K562 (cell line): ENCODE measurements around the gene GRAMD2A. TPM values are rescaled to one million over a fixed set of nuclear protein-coding genes. Genes with fewer than 3 reads are reported as not detected.
A peak's percentile ranks its signal among the peaks of the same experiment; 100 is the strongest.

Experiments used
- ATAC-seq: fragments of 200-7000 bp; cut with Tn5 transposase; 3 replicates; pipeline ENCODE4 v1.9.1; 2020; ENCODE audit warnings: moderate library complexity
- BruUV-seq: library from RNA; stranded (reverse); fragments of 400-500 nt; replicated peaks from 2 replicates; lab custom pipeline; 2021; lab: Mats Ljungman, UMichigan
- CTCF ChIA-PET: fragments of 300-600 bp; formaldehyde crosslinking; extraction: SDS; loops from one replicate; lab custom pipeline; 2021; ENCODE audit warnings: low intra/inter-chr PET ratio; lab: Yijun Ruan, JAX
- POLR2A ChIA-PET: fragments of 300-600, 350-650 bp; sonication (Branson Sonifier 250); formaldehyde crosslinking; extraction: SDS; loops from one replicate; lab custom pipeline; 2021; ENCODE audit warnings: antibody characterized with exemption, inconsistent platforms; lab: Yijun Ruan, JAX
- DNase-seq, 4 experiments: peaks; one replicate each; pipeline versions ENCODE4 v3.0.0 to v3.0.0-alpha.2; 2011 to 2018; ENCODE audit warnings: low spot score in 3 of 4, mixed read lengths in 3 of 4; ENCODE audit errors: extremely low read depth in 1 of 4
- FAIRE-seq: peaks from 2 replicates; lab custom pipeline; 2011; peaks lifted over from hg19 to GRCh38; lab: Jason Lieb, UNC
- H2AFZ ChIP-seq: 2 replicates; pipeline ENCODE4 v1.6.0; 2011; ENCODE audit warnings: low read depth, low read length, control low read depth, inconsistent platforms
- H3K27ac ChIP-seq: fragments of 200-600 bp; 3 replicates; pipeline ENCODE4 v1.8.0; 2011; ENCODE audit warnings: low read depth, mild to moderate bottlenecking, control low read depth, inconsistent platforms, low read length, moderate library complexity, mixed read lengths; ENCODE audit errors: extremely low read depth
- H3K27me3 ChIP-seq, 2 experiments: fragments of 300-600 bp in 1 of 2; 2 replicates in 1 of 2; 3 replicates in 1 of 2; pipeline versions ENCODE4 v1.6.0 to v1.8.0; 2011; ENCODE audit warnings: inconsistent platforms in 2 of 2, low read length in 2 of 2, mild to moderate bottlenecking in 1 of 2, mixed read lengths in 1 of 2, moderate library complexity in 1 of 2; ENCODE audit not compliant: control insufficient read depth in 2 of 2, insufficient read depth in 2 of 2
- H3K36me3 ChIP-seq: fragments of 300-600 bp; 3 replicates; pipeline ENCODE4 v1.8.0; 2011; ENCODE audit warnings: mild to moderate bottlenecking, low read length, inconsistent platforms; ENCODE audit not compliant: control insufficient read depth, insufficient read depth
- H3K4me1 ChIP-seq, 2 experiments: fragments of 200-600 bp in 1 of 2; replicated peaks in 1 of 2; 2 replicates in 1 of 2; 3 replicates in 1 of 2; pipeline versions ENCODE4 v1.5.1 to v1.8.0; 2011; ENCODE audit warnings: inconsistent platforms in 2 of 2, low read length in 2 of 2, mild to moderate bottlenecking in 1 of 2, mixed read lengths in 1 of 2, moderate library complexity in 1 of 2; ENCODE audit not compliant: control insufficient read depth in 2 of 2, insufficient read depth in 2 of 2
- H3K4me2 ChIP-seq: 2 replicates; pipeline ENCODE4 v1.6.1; 2011; ENCODE audit warnings: low read length, control low read depth, inconsistent platforms, mixed read lengths; ENCODE audit not compliant: insufficient read depth
- H3K4me3 ChIP-seq: fragments of 200-600 bp; sonication (generic), shearing (Covaris generic); 2 replicates; pipeline ENCODE4 v1.5.1; 2016; ENCODE audit warnings: control low read depth, inconsistent platforms
- H3K79me2 ChIP-seq: fragments of 200-600 bp; 3 replicates; pipeline ENCODE4 v1.8.0; 2011; ENCODE audit warnings: low read length, inconsistent platforms; ENCODE audit not compliant: control insufficient read depth, insufficient read depth
- H3K9ac ChIP-seq, 2 experiments: 2 replicates each; pipeline versions ENCODE4 v1.6.0 to v1.6.1; 2011; ENCODE audit warnings: low read depth in 2 of 2, low read length in 2 of 2, control low read depth in 1 of 2, inconsistent platforms in 1 of 2, mild to moderate bottlenecking in 1 of 2, mixed read lengths in 1 of 2; ENCODE audit not compliant: insufficient read depth in 1 of 2
- H3K9me1 ChIP-seq: one replicate; pipeline ENCODE4 v1.6.0; 2011; ENCODE audit warnings: inconsistent platforms, mild to moderate bottlenecking, low read length, moderate library complexity; ENCODE audit not compliant: control insufficient read depth, insufficient read depth
- H3K9me3 ChIP-seq: replicated peaks from 2 replicates; pipeline ENCODE4 v1.5.1; 2011; ENCODE audit warnings: low read depth, low read length, inconsistent platforms; ENCODE audit not compliant: control insufficient read depth, insufficient read depth
- H4K20me1 ChIP-seq: replicated peaks from 2 replicates; pipeline ENCODE4 v1.6.1; 2011; ENCODE audit warnings: low read length, inconsistent platforms, mixed read lengths; ENCODE audit not compliant: control insufficient read depth, insufficient read depth
- CBFB ChIP-seq: sonication (generic); formaldehyde crosslinking; IDR thresholded peaks from 2 replicates; pipeline ENCODE4 v1.4.0; 2020; ENCODE audit warnings: mild to moderate bottlenecking, missing genetic modification reagents
- L3MBTL2 ChIP-seq: fragments of 450-650 bp; IDR thresholded peaks from 2 replicates; pipeline ENCODE4 v1.6.1; 2016; ENCODE audit warnings: mild to moderate bottlenecking, moderate library complexity
- NFIC ChIP-seq: fragments of 450-650 bp; IDR thresholded peaks from 2 replicates; pipeline ENCODE4 v1.6.1; 2017; ENCODE audit warnings: mild to moderate bottlenecking, inconsistent platforms
- NFIX ChIP-seq: fragments of 250-450 bp; sonication (Bioruptor Pico); IDR thresholded peaks from 2 replicates; pipeline ENCODE4 v1.4.0; 2020; ENCODE audit warnings: low read depth, mild to moderate bottlenecking, moderate library complexity
- TAF15 ChIP-seq: fragments of 200-400 bp; formaldehyde crosslinking; IDR thresholded peaks from 2 replicates; pipeline ENCODE4 v1.6.1; 2017; ENCODE audit warnings: mild to moderate bottlenecking, low read depth, low read length, moderate library complexity
- TBP ChIP-seq: optimal IDR thresholded peaks from 2 replicates; pipeline ENCODE3; 2011; ENCODE audit warnings: low read depth, low read length, improper control_type of control experiment
- THRAP3 ChIP-seq: fragments of 450-650 bp; IDR thresholded peaks from 2 replicates; pipeline ENCODE4 v1.6.1; 2016; ENCODE audit warnings: mild to moderate bottlenecking, inconsistent platforms, borderline replicate concordance
- ZNF766 ChIP-seq: fragments of 200-800 bp; sonication (Bioruptor generic); conservative IDR thresholded peaks from 2 replicates; pipeline ENCODE4 v1.6.1; 2016; ENCODE audit warnings: missing genetic modification characterization, missing compliant biosample characterization
- ZNF785 ChIP-seq: fragments of 250-450 bp; sonication (Bioruptor Pico); IDR thresholded peaks from 2 replicates; pipeline ENCODE4 v1.4.0; 2020; ENCODE audit warnings: mild to moderate bottlenecking
- WGBS: fragments of 100-300 bp; shearing (Covaris generic); methylation state at CpG from one replicate; pipeline ENCODE4 v1.1.6; 2016; ENCODE audit warnings: low coverage, mixed read lengths; ENCODE audit not compliant: insufficient coverage; ENCODE audit errors: missing lambda C conversion rate; 5-methylcytosine and 5-hydroxymethylcytosine counted together
- in situ Hi-C: fragments of 300-500 bp; cut with MboI; formaldehyde crosslinking; loops from 4 replicates; pipeline ENCODE4 v1.15.0; 2018; ENCODE audit warnings: inconsistent platforms, mixed read lengths
- intact Hi-C: fragments of 100-400 bp; cut with micrococcal nuclease; formaldehyde crosslinking; loops from 2 replicates; pipeline ENCODE4 v1.14.2; 2022
- polyA plus RNA-seq, 8 experiments: library from polyadenylated mRNA; depleted of rRNA in 4 of 8; stranded (reverse) in 5 of 8; unstranded in 3 of 8; fragments of >200 nt; fragmentation: Nextera tagmentation in 2 of 8; fragmentation: Illumina TruSeq in 1 of 8; extraction: Ambion mirVana in 2 of 8; extraction: Trizol in 1 of 8; gene quantifications; 2 replicates each; pipeline versions ENCODE4 v1.2.1 to v1.2.3, GENCODE V29; 2011 to 2014; ENCODE audit warnings: inconsistent platforms in 1 of 8, missing spikeins in 1 of 8
- total RNA-seq, 7 experiments: library from RNA; depleted of rRNA in 6 of 7; stranded (reverse); fragments of >200 nt in 6 of 7; fragmentation: Illumina TruSeq in 2 of 7; extraction: Trizol in 2 of 7; gene quantifications; 2 replicates each; pipeline versions ENCODE4 v1.2.1 to v1.2.3, GENCODE V29; 2011 to 2021; ENCODE audit warnings: low replicate concordance in 1 of 7
- TF ChIP-seq, protein P1 (sequence below): fragments of 450-650 bp; IDR thresholded peaks from 2 replicates; pipeline ENCODE4 v1.6.1; 2017; ENCODE audit warnings: antibody characterized with exemption

Gene GRAMD2A
- total and polyA plus RNA-seq, 9 of the 15 experiments (the other 6 are each of a cell fraction or from before 2014, with no cell fraction given), result 0.08 to 0.22 TPM; not detected in 7

GRCh38 chr15:72136170-72137051 is 61.2 kb downstream of the GRAMD2A start:
- TF ChIP-seq NFIX (CRISPR knock-in tag) (peak; percentile 35; the same call in 1 of the 2 replicates), CBFB (CRISPR knock-in tag) (no peak), NFIC (peak; percentile 75), TAF15 (no peak), ZNF785 (CRISPR knock-in tag) (no peak), L3MBTL2 (no peak), THRAP3 (no peak), ZNF766 (no peak), TBP (no peak)
- TF ChIP-seq, protein P1, sequence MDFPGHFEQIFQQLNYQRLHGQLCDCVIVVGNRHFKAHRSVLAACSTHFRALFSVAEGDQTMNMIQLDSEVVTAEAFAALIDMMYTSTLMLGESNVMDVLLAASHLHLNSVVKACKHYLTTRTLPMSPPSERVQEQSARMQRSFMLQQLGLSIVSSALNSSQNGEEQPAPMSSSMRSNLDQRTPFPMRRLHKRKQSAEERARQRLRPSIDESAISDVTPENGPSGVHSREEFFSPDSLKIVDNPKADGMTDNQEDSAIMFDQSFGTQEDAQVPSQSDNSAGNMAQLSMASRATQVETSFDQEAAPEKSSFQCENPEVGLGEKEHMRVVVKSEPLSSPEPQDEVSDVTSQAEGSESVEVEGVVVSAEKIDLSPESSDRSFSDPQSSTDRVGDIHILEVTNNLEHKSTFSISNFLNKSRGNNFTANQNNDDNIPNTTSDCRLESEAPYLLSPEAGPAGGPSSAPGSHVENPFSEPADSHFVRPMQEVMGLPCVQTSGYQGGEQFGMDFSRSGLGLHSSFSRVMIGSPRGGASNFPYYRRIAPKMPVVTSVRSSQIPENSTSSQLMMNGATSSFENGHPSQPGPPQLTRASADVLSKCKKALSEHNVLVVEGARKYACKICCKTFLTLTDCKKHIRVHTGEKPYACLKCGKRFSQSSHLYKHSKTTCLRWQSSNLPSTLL, result no peak
- ATAC-seq (no peak), FAIRE-seq (no peak), DNase-seq (no peak)
- Histone ChIP-seq H3K4me3 (no peak overlapping the region), H3K27ac (no peak overlapping the region), H3K9me1 (no peaks in the 10 kb centered on the region), H3K79me2 (no peaks in the 10 kb centered on the region), H3K9me3 (no peaks in the 10 kb centered on the region), H3K9ac (no peak overlapping the region), H3K27me3 (peaks cover 5 to 7% of the 10 kb centered on the region in 2 experiments; a peak in 2 of 5 replicates), H4K20me1 (no peaks in the 10 kb centered on the region), H3K4me2 (no peak overlapping the region), H3K36me3 (no peaks in the 10 kb centered on the region), H2AFZ (no peak overlapping the region), H3K4me1 (no peaks in the 10 kb centered on the region)
- intact Hi-C loops, result no loop called here
- 3% methylated on average over 4 of the region's 4 CpGs for WGBS
- in situ Hi-C loops, result no loop called here
- CTCF ChIA-PET, result no interaction called here
- BruUV-seq, result no TSS peak
- POLR2A ChIA-PET, result no interaction called here
